ENCODE data around the gene LRP2BP. TPM values are rescaled to one million over a fixed set of nuclear protein-coding genes. Genes with fewer than 3 reads are reported as not detected.

Gene LRP2BP
- total and polyA plus RNA-seq, 2 experiments from 2014 or later, result 0.28 to 1.7 TPM

- TF ChIP-seq ZNF462 (CRISPR knock-in tag; IDR thresholded peaks at IDR 0.05) (no peak), ETS1 (IDR thresholded peaks at IDR 0.05) (no peak), EZH2phosphoT487 (IDR thresholded peaks at IDR 0.05; ENCODE audit: unreplicated experiment) (no peak), ZNF114 (CRISPR knock-in tag; IDR thresholded peaks at IDR 0.05) (no peak), ZNF331 (CRISPR knock-in tag; IDR thresholded peaks at IDR 0.05; ENCODE audit: low read depth) (no peak)
- TF ChIP-seq, protein P1, sequence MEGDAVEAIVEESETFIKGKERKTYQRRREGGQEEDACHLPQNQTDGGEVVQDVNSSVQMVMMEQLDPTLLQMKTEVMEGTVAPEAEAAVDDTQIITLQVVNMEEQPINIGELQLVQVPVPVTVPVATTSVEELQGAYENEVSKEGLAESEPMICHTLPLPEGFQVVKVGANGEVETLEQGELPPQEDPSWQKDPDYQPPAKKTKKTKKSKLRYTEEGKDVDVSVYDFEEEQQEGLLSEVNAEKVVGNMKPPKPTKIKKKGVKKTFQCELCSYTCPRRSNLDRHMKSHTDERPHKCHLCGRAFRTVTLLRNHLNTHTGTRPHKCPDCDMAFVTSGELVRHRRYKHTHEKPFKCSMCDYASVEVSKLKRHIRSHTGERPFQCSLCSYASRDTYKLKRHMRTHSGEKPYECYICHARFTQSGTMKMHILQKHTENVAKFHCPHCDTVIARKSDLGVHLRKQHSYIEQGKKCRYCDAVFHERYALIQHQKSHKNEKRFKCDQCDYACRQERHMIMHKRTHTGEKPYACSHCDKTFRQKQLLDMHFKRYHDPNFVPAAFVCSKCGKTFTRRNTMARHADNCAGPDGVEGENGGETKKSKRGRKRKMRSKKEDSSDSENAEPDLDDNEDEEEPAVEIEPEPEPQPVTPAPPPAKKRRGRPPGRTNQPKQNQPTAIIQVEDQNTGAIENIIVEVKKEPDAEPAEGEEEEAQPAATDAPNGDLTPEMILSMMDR (conservative IDR thresholded peaks at IDR 0.05; ENCODE audit: low read depth in 2 of 2), result no peak
Observed at GRCh38 chr4:185380320-185380719, 15.4 kb downstream of the LRP2BP start (continued).
